ENCODE measurements around the gene OTUD5.
A peak's percentile ranks its signal among the peaks of the same experiment; 100 is the strongest.
"Not testable (repeated sequence)": the region's sequence is repeated elsewhere in the genome, so short reads cannot be mapped to it uniquely, and the experiment has no call there.

Gene OTUD5, protein sequence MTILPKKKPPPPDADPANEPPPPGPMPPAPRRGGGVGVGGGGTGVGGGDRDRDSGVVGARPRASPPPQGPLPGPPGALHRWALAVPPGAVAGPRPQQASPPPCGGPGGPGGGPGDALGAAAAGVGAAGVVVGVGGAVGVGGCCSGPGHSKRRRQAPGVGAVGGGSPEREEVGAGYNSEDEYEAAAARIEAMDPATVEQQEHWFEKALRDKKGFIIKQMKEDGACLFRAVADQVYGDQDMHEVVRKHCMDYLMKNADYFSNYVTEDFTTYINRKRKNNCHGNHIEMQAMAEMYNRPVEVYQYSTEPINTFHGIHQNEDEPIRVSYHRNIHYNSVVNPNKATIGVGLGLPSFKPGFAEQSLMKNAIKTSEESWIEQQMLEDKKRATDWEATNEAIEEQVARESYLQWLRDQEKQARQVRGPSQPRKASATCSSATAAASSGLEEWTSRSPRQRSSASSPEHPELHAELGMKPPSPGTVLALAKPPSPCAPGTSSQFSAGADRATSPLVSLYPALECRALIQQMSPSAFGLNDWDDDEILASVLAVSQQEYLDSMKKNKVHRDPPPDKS

DNA sequence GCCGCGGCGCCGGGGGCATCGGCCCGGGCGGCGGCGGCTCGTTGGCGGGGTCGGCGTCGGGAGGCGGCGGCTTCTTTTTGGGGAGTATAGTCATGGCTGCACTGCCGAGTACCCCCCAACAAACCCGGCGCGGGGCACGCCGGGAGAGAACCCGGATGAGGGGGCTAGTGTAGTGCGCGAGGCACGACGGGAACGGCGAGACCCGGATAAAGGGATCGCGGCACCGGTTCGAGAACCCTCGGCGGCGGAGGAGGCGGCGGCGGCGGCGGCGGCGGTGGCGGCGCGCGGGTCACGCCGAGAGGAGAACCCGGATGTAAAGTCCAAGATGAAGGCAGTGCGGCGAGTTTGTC, at the start of gene OTUD5:
Gene OTUD5, minus strand, starts transcription at position 131 of the 350 bp plus-strand sequence. Its CDS starts 37 bp downstream, at position 94.
- no peak for DNase-seq

DNA sequence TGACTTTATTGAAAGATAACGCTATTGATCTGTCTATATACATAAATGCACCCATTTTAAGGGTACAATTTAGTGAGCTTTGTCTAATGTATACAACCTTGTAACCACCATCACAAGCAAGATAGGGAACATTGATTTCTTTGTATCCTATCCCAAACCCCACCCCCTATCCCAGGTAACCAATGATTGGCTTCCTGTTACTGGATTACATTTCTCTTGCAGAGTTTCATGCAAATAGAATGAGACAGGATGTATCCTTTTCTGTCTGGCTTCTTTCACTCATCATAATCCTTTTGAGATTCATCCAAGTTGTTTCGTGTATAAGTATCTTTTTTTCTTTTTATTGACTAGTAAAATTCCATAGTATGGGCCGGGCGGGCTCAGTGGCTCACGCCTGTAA, 46.3 kb upstream of the OTUD5 start:
- no peak for DNase-seq

DNA sequence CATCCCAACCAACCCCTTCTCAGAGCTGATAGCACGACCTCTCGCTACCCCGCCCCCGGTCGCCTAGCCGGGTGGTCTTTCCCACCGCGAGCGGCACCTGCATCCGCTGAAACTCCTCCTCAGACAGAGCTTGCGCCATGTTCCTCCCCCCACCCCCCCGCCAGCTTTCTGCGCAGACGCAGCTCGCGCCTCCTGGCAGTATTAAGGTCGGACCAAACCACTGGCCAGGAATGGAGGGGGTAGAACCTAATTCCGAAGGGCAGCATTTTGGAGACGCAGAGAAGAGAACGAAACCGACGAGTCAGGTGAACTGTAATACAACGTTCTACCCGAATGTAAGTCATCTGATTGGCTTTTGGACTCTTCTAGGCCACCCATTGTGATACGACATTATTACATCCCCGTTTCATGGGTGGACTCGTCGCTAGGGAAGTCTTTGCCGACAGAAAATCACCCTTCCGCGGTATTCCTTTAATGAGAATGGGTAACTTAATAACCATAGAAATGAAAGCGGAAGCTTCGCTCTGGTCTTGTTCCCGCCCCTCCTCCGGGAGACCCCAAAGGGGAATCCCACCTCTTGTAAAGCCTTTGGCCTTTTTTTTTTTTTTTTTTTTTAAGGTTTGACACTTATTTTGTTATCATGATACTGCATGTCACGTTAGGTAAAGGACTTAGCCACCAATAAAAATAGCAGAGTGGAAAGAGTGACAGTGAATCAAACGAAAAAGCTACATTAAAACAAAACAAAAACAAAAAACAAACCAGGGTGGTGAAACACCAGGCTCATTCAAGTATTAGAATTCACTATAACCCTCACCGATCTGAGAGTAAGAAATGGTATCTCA, 44.9 kb upstream of the OTUD5 start, which contains the start of gene GRIPAP1:
Gene GRIPAP1, minus strand, starts transcription at position 174 of the 845 bp plus-strand sequence. Its CDS starts 35 bp downstream, at position 139.
- peak; percentile 91 for DNase-seq

DNA sequence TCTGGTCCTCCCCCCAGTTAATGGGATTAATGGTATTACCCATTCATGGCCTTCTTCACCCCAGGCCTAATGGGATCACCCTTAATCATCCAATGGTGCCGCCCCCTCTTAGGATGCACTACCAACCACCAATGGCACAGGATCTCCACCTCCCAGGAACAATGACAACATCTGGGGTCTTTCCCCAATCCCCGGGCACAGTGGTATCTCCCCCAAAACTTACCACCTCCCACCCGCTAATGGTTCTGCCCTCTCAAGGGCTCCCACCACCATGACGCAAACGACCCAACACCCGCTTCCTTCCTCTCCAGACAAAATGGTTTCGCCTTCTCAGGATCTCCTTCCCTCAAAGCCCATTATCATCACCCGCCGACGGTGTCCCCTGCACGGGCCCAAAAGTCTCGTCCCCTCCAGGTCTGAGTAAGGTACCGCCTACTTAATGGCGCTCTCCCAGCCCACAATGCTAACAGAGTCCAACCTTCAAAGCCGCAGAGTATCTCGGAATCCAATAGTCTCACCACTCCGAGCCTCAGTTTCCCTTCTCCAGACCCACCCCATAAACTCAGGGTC, 44.2 kb upstream of the OTUD5 start:
- DNase-seq, result no peak

DNA sequence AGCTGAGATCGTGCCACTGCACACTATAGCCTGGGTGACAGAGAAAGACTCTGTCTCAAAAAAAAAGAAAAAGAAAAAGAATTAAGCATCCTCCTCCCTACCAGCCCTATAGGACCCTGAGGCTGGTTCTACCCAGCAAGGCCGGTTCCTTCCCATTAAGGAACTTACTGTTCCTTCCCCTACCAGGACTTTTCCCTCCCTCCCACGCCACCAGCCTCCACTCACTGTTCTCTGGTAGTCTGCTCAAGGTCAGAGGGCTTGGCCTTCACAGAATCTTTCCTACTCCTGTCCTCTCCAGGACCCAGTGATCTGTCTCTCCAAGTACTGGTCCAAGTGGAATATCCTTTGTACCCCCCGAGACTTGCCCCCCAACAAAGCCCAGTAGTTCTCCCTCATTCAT, 43.2 kb upstream of the OTUD5 start:
- no peak for DNase-seq

DNA sequence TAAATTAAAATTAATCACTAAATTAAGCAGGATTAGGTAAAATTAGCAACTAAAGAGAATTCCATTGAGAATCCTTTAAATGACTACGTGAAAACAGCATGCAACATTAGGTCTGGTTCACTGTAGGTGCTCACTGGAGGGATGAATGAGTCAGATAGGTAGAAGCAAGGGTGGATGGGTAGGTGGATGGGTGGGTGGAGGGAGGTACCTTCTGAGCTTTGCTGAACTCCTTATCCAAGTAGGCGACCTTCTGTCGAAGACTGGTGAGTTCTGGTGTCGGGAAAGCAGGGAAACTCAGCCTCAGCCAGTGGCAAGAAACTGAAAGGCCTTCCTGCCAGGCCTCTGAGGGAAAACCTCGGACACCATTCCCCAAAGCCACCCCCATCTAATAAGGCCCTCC, 41.6 kb upstream of the OTUD5 start:
- no peak for DNase-seq

DNA sequence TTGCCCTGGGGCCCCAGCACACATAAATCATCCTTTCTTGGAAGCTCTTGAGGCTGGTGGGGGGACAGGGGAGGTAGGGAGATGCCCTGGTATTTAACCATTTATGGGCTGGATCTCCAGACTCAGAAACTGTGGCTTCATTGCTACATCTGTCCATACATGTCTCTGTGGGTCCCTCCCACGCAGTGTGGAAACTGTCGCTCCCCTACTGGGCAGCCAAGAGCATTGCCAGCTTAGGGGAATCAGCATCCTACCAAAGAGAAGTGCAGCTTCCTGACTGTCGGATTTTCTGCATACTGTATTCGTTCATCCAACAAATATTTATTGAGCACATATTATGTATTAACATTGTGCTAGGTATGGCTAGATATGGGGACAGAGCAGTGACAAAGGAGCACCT, 41.0 kb upstream of the OTUD5 start:
- DNase-seq, result no peak

DNA sequence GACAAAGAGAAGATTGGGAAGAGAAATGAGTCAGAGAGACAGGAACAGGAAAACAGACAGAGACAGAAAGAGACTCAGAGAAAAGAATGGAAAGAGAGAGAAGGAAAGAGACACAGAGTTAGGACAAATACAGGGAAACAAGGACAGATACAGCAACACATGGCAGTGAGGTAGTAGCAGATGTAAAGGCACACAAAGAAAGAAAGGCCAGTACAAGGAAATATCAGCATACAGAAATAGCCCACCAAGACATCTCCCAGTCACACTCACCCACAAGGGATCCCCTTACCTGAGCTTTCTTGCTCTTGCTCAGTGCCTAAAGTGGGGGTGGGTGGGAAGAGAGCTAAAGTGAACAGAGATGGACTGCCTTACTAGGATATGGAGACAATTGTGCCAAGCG, 40.5 kb upstream of the OTUD5 start:
- no peak for DNase-seq

DNA sequence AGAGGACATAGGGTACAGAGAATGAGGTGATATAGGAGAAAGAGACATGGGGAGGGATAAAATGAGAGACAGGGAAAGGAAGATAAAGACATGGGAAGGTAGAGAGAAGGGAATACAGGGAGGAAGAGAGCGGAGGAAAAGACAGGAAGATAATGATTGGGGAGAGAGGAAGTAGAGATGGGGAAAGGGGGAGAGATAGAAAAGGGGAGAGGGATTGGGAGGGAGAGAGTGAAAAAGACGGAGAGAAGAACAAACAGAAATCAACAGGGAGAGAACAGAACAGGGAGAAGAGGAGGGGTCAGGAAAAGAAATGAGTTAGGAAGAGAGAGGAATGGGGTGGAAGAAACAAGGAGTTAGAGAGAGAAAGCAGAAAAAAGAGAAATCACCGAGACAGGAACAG, 40.0 kb upstream of the OTUD5 start:
- no peak for DNase-seq

DNA sequence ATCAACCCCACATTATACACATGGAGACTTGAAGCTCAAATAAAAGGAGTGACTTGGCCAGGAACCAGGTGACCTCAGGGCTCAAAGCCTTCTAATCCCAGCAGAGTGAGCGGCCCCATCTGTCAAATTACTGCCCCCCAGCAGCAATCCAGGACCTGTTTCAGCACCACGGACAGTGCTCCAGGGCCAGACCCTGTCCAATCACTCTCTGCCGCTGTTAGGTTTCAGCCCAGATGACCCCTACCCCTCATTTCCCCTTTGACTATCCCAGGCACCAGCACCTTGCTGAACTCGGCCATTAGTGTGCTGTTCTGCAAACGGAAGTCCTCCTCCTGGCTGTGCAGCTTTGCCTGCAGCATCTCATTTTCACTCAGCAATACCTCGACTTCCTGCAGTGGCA, 39.6 kb upstream of the OTUD5 start:
- no peak for DNase-seq

DNA sequence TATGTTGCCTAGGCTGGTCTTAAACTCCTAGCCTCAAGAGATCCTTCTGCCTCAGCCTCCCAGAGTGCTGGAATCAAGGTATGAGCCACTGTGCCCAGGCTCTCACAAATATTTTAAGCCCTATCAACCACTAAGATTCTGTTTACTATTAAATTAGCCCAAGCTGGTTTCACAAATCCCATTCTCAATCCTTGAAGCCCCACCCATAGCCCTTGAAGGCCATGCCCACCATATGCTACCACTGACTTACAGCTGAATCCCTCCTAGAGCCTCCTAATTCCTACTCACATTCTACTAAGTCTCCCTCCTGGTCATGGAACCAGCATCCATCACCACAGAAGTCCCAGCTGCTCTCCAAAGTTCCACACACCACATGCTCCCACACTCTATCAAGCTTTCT, 34.9 kb upstream of the OTUD5 start:
- no peak for DNase-seq

DNA sequence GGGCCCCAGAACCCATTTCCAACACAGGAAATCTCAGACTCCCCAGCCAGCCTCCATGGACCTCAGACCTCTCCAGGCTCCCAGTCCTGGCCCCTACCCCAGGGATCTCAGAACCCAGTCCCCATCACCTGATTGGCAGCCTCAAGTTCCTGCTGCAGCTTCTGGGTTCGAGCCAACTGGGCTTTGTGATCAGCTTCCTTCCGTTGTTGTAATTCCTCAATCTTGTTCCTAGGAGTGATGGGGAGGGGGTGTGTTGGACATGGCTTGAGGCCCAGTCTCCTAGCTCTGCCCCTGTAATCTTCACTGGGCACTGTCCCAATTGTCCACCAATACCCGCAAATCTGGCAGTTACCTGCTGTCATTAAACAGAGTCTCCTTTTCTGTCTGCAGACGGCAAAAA, 32.1 kb upstream of the OTUD5 start:
- no peak for DNase-seq

DNA sequence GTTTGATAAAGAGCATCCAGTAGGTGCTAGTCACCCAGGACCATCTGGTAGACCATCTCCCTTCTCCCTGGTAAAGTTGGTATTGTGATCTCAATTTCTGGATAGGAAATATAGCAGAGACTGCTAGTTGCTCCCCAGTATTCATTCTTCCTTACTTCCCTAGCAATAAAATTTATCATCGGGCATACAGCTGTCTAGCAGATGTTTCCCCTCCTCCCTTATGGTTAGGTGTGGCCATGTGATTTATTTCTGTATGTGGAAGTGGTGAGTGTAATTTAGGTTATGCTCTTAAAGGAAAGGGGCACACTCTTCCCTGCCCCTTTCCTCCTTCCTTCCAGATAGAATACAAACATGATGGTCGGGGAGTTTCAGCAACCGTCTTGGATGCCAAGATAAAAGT, 26.5 kb upstream of the OTUD5 start:
- no peak for DNase-seq

DNA sequence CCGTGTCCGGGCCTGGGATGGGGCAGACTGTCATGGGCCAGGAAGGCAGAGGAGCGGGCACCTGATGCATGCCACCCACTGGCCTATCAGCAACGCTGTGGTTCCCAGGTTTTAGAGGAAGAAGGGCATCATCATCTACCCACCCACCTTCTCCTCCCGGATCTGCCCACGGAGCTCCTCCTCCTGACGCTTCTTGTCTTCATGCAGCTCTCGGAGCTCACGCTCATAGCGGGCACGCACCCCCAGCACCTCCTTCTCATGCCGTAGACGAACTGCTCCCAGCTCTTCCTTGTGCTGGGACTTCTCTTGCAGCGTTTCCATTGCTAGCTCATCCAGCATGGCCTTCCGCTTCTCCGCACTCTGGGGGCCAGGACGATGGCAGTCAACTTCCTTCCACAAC, 25.7 kb upstream of the OTUD5 start:
- DNase-seq, result no peak

DNA sequence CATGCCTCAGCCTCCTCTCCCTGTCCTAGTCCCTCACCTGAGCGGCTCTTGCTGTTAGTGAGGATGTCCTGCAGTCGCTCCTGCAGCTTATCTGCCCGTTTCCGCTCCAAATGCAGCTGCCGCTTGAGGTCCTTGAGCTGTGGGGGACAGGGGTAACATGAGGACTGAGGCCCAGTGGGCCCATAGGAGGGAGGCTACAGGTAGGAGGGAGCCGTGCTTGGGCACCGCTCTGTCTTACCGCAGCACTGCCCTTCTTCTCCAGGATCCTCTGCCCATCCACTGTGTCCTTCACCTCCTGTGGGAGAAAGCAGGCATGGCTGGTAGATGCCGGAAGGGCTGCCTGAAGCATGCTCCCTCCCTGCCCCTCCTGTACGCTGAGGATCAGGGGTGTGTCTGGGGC, 23.8 kb upstream of the OTUD5 start:
- DNase-seq, result no peak

DNA sequence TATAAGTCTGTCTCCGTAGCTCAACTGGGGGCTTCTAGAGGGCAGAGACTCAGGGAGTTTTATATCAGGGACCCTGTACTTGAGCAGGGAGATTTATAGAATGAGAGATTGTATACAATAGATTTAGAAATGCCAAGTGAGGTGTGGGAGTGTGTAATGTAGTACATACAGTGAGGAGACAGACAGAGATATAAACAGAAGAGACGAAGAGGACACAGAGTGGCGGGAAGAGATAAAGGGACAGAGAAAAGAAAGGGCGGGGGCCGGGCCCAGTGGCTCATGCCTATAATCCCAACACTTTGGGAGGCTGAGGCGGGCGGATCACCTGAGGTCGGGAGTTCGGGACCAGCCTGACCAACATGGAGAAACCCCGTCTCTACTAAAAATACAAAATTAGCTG, 22.9 kb upstream of the OTUD5 start:
- not testable (repeated sequence) for DNase-seq

DNA sequence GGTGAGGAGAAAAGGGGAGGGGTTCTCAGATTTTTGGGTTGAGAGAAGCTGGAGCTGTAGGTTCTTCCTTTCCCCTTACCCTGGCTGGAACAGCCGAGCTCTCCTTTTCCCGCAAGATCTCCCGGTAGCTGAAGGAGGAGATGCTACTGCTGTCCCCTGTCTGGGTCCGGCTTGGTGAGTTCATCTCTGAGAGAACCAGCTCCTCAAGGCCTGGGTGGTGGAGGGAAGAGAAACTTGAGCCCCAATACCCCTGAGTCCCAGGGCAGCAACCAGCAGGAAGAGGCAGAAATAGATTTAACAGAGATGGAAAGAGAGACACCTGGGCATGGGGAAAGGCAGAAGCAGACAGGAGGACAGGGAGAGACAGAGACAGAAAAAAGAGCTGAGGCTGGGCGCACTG, 20.8 kb upstream of the OTUD5 start:
- no peak for DNase-seq

DNA sequence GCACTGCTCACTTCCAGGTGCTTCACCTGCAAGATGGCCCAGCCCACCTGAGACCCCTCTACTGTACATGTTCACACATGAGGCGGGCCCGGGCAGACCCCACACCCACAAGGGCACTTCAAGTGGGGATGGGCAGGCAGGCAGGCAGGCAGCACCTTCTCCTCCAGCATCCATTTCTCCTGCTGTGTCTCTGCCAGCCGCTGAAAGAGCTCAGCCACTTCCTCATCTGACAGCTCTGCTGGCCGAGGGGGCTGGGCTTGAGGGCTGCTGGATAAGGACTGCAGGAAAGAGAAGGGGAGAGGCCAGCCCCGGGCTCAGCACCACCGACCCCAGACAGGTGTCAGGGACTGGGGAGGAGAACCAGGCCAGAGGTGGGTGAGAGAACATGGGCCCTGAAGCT, 18.7 kb upstream of the OTUD5 start:
- DNase-seq, result no peak

DNA sequence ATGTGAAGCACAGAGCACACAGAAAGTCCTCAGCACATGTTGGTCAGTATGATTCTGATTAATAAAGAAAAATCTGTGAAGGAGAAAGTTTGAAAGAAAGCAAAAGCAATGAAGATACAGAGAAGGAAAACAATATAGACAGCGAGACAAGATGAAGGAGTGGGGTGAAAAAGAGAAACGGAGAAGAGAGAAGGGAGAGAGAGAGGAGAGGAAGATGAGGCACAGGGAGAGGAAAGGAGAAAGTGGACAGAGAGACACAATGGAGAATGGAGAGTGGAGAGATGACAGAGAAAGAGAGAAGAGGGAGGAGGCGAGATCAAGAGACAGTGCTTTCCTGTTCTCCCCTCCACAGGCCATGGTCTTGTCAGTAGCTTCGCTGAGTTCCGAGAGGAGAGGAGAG, 18.1 kb upstream of the OTUD5 start:
- no peak for DNase-seq

DNA sequence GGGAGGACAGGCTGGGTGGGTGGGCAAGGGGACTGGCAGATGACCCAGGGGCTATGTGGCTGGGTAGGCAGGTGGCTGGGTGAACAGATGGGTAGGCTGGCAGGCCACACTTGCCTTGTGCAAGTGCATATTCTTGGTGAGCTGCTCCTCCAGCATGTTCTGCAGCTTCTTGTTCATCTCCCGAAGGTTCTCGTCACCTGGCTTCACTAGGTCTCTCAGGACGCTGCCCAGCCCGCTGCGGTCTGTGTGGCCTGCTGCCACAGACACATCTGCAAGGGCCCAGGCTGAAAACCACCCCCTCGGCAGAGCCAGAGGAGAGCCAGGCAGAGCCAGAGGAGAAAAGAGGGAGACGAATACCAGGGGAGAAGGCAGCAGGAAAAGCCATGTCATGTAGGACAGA, 17.6 kb upstream of the OTUD5 start:
- DNase-seq, result no peak

DNA sequence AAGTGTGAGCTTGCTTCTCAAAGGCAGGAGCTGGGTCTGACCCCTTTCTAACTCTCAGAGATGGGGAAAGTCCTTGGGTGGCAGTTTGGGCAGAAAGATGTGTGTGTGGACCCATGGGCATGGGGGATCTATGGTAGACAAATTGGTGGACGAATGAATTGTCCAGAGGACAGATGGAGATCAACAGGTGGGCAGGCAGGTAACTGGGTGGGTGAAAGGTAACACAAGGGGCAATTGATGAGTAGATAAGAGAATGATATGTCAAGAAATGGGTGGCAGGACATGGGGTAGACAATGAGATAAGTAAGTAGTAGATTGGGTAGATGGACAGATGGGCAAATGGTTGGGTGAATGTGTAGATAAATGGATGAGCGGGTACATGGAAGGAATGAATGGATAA, 17.2 kb upstream of the OTUD5 start:
- no peak for DNase-seq

DNA sequence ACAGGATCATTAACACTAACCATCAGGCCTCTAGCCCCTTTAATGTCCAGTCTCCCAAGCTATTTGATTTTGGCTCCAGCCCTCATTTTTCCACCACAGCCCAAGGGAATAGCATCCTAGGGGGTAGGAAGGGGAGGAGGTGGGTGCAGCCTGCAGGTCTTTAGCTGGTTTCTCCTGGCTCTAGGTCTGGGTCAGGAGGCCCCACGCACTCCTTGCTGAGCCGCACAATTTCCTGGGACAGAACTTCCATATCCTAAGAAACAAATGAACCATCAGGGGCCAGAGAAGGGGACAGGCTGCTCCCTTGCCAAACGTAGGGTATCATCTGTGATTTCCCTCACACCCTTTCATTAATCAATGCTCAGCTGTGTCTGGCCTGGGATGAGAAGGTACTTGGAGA, 16.6 kb upstream of the OTUD5 start:
- DNase-seq, result no peak

Measured in retina (tissue), 1 donor.